Raji (cell line): ENCODE results near the gene RHEB.

Experiments used
- POLR2A ChIP-seq: IDR thresholded peaks from 2 replicates; pipeline ENCODE4 v1.6.1; 2011; ENCODE audit warnings: low read depth, low read length, control low read depth; ENCODE audit not compliant: insufficient read depth

The RHEB gene

DNA sequence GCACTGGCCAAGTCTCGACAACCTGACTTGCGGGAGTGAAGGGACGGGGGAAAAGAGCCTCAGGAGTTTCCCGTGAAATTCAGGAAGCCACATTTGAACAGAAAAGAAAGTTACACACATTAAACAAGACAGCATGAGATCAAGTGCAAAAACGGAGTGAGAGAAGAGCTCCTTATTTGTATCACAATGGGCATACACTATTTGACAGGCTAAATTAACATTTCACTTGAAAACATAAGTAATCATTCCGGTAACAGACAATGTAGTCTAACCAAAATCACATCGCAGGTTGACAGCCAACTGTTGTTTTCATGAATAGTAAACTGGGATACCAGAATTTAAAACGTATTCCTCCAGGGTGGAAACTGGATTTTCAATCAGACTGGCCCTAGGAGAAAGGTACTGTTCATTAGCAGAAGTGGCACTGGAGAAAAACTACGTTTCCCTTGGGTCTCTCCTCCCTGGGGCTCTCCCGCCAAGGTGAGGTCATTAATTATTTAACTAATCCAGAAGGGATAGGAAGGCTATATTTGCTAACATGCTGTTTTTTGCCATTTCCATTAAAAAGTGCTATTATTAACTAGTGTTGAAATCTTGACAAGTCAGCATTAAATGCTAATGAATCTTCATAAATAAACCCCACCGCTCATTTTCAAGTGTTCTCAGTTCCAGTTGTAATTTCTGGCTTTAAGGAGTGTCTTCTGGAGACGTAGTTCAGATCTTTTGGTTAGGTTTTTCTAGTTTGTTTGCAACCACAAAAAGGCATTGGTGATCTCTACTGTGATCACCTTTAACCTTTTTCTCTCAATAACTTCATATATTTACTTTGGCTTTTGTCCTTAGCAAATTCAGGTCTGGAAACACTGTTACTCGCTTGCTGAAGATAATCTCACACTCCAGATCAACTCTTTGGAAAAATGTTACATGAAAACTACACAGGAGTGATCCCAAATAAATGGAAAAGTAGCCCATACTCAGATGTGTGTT, 25.1 kb downstream of the RHEB start:
- no peak for TF ChIP-seq POLR2A

DNA sequence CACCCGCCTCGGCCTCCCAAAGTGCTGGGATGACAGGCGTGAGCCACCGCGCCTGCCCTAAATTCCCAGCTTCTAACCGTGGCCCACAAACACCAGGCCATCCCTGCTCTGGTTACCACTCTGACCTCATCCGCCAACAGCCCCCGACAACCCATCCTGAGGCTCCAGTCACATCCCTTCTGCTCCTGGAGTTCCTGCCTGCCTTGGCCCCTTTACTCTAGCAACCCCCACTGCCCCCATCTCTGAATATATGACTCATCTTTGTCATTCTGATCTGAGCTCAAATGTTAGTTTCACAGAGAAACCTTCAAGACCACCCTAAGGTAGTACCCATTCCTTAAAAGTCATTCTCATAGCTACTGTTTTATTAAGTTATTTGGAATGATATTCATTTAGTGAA, 26.6 kb downstream of the RHEB start:
- TF ChIP-seq POLR2A: no peak

DNA sequence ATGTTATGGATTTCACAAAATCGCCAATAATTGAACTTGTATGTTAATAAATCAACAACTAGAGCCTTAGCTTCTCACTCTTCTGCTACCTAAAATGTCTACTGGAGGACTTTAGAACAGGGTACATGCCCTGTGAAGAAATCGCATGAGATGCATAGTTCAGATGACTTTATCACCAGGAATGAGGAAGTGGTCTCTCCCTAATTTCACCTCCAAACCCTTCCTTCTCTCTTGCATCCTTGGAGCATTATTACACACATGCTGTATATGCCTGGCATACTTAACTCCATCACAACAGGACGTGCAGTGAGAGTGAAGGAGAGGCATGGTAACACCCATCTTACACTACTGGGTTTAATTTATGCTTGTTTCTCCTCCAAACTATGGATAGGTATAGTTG, 27.8 kb downstream of the RHEB start:
- no peak for TF ChIP-seq POLR2A

DNA sequence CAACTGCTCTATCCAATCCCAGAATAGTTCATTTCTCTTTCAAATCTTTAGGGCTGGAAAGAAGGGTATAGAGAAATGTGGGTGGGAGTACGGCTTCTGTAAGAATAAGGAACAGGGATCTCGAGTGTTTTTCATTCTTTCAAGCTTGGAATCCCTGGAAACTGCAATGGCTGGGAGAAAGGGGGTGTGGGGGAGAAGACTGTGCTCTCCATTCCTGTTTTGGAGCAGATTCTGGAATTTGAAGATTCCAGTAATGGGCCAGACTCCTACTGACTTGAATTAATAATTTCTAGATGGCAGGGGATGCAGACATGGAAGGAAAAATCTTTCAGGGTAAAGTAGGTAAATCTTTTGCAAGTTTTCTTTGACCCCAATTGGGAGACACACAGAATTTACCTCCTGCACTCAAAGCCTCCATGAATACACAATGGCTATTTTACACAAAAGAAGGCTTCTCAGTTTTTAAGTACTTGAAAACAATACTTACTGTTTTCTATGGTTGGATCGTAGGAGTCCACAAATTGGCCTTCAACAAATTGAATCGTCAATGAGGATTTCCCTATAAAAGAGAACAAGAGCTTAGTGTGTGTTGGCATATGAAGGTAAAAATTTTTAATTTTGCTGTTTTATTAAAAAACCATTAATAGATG, 29.1 kb downstream of the RHEB start:
- no peak for TF ChIP-seq POLR2A

DNA sequence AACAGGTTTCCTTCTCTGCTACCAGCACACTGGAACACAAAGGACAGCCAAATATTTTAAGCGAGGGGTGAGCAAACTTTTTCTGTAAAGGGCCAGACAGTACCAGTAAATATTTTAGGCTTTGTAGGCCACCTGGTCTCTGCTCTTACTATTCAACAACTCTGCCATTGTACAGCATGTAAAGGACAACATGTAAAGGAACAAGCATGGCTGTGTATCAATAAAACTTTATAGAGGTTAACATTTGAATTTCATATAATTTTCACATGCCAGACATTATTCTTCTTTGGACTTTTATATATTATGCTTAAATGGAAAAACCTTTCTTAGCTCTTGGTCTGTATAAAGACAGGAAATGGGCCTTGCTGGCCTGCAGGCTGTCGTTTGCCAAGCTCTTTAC, 30.2 kb downstream of the RHEB start:
- TF ChIP-seq POLR2A: no peak

DNA sequence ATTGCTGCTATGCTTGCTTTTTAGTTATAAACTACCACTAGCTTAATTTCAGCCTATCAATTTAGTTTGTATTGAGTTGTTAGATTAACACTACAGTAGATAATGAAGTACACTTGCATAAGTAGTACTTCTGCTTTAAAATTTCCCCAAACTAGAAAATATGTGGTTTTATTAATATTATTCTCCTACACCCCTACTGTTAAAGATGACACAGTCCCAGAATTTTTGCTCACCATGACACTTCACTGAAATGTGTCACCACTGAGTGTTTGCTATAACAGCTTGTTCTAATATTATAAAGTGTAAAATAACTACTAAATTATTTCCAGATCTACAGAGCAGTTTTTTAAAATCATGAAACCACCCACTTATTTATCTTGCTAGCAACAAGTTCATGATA, 31.6 kb downstream of the RHEB start:
- TF ChIP-seq POLR2A: no peak

DNA sequence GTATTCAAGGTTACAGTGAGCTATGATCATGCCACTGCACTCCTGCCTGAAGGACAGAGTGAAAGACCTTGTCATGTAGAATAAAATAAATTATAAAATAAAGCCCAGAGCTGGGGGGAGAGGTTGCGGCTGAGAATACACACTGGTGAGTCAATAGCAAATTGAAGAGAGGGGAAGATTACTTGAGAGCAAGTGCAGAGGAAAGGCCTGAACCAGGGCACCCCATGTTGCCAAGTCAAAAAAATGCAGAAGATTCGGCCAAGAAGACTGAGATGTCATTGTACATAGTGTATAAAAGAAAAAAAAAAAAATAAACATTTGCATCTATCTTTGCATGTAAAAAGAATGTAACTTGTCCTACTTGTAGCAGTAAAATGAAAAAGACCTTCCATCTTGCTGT, 32.5 kb downstream of the RHEB start:
- TF ChIP-seq POLR2A: no peak

DNA sequence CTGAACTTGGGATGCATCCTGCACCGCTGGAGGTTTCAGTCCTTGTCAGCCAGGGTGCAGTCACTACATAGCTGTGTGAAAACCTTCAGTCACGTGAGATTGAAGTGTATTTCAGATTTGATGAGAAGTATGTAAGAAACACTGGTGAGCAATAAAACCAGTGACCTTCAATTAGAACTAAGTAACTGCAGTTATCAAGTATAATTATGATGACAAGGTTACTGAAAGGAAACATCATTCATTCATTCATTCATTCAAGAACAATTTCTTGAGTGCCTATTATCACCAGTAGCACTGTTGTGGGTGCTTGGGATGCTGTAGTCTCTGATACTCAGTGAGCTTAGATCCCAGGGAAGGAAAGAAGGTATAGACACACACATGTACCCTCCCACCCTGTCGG, 33.6 kb downstream of the RHEB start:
- TF ChIP-seq POLR2A: no peak

DNA sequence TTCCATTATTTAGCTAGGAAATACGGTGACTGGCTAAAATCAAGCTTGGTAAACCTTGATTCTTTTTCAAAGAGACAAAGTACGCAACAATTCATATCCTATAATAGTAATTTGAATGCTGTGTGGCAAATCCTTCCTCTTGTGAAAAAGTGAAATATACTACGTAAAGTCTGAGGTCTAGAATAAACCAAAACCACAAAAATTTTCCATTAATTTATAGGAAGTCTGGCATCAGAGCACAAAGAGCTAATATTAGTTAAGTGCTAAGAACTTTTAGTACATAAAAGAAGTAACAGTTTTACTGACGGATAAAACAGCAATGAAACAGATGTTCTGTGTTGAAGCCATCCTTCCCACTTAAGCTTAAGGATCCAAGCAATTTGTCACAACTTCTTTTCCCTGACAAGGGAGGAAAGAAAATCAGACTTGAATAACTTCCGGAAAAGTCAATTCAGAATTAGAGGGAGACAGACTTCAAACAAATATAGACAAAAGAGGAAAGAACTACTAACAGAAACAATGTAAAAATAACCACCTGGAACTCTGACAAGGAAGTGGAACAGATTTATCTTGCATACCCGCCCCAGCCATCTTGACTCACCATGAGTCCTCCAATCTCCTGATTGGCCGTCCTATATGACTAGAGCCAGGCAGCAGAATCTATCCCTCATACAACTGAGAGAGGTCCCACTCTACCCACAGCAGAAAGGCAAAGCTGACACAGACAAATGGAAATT, 34.6 kb downstream of the RHEB start:
- TF ChIP-seq POLR2A: no peak

DNA sequence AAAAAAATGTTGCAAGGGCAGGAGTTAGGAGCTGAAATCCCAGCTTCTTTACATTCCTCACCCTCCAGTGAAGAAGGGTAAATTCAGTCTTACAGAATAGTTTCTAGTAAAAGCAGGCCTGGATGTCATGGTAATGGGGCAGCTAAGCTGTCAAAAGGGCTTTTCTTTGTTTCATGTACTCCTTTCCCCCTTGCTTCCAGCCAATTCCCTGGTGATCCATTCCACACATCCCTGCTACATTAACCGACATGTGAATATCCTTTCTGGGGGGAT, 36.0 kb downstream of the RHEB start:
- no peak for TF ChIP-seq POLR2A

DNA sequence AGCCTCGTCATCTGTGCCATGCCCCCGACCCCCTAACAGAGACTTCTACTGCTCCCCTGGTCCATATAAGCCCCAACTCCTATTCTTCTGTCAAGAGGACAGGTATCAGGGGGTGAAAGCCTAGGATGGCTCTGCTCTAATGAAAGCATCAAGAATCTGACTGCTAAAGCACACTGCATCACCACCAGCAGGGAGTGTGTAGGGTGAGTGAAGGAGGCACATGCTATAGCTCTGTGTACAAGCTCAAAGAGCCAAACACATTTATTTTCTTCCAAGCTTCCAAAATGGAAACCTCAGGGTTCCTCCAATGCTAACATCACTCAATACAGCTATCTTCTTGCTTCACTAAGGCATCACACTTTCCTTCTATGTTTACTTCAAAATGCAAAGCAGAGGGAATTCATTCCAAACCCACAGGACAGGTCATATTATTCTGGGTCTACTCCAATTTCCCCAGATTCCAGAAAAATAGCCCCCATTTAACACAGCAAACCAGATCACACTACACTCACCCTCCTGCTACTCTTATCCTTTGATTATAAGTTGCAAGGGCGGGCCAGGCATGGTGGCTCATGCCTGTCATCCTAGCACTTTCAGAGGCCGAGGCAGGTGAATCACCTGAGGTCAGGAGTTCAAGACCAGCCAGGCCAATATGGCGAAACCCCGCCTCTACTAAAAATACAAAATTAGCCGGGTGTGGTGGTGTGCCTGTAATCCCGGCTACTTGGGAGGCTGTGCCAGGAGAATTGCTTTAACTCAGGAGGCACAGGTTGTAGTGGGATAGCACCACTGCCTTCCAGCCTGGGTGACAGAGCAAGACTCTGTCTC, 36.6 kb downstream of the RHEB start:
- TF ChIP-seq POLR2A: no peak

DNA sequence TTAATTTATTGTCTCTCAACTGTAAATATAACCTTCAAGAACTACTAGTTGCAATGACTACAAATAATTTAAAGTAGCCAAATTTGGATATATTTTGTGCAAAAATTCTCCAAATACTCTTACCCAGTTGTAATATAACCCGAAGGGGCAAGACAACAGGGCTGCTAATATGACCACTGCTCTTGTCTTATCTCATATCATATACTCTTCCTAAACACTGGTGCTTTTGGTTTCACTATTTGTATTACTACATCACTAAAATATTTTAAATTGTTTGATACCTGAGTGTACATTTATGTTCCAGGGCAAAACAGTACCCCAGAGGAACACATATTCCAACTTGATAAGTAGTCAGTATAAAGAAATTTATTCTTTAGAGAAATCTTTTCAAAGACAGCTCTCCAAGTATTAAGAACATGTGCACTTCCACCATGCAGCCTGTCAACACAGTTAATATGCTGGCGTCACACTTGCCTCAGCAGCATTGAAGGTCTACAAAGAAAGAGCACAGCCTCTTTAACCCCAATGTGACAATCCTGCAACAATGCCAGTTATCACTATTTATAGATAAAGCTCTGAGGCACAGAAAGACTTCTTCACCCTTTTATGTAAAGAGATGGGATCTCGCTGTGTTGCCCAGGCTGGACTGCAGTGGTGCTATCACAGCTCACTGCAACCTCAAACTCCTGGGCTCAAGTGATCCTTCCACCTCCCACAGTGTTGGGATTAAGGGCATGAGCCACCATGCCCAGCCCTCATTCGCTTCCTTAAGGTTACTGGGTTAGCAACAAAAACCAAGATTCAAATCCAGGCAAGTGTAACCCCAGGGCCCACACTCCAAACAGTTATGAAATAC, 37.8 kb downstream of the RHEB start:
- no peak for TF ChIP-seq POLR2A

DNA sequence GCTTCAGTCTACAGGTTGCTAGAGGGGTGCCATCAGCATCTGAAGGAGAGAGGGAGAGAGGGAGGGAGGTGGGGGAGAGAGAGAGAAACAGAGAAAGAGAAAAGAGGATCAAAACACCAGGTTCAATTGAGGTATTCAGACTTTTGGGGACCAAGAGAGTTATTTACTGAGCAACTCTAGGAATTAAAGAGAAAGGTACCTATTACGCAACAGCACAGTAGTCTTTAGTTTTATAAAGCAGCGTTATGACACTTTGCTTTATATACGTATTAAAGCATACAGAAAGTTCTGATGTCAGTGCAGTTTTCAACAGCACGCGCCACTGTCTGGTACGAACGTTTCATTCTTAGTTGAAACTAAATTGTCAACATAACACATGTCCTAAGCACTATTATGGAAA, 41.8 kb downstream of the RHEB start:
- TF ChIP-seq POLR2A: no peak

DNA sequence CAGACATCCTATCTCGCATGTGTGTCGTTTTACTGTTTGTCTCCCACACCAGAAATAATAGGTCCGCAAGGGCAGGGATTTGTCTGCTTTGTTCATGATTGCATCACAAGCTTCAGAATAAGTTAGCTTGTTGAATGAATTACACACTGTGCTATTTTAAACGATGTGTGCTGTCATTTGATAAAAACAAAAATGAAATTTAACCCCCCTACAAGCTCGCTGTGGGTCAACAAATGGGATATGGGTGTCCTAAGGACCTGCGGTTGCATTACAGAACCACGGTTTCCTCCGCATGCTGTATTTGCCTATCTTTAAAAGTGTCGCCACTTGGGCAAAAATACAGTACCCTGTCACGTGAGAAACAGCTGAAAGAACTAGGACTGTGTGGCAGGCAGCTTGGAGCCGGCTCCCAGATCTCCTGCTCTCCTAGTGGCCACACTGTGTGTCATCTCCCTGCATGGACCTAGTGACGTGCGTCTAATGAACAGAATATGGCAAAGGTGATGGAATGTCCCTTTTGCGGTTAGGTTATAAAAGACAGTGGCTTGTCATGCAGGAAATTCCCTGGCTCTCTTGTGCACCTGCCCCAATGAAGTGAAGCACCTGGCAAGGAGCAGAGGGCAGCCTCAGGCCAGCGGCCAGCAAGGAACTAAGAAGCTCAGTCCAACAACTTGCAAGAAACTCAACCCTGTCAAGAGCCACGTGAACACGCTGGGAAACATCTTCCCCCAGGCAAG, 46.9 kb downstream of the RHEB start:
- TF ChIP-seq POLR2A: no peak

DNA sequence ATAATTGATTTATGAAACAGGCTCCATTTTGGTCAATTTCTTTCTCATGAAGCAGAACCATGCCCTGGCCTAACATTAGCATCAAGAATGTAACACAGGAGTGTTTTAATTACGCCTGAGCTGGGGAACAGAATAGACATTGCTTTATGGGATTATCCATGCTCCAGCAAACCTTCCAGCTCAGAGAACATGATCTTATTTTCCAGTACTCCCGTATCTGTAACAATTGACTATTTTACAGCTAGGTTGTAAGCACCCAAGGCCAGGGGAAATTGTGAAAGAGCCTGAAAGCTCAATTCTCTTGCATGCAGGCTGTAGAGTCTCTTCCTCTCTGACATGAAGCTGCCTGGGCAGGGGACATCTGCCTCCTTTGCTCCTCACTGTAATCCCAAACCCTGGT, 49.0 kb downstream of the RHEB start:
- TF ChIP-seq POLR2A: no peak
